CD4-positive, alpha-beta T cell treated with Interleukin-2 at 100 ng/mL for 4 hours (primary cell): Measurements from ENCODE around the gene TAOK1.

Source experiments
- DNase-seq: peaks from one replicate; pipeline ENCODE4 v3.0.0-alpha.2; 2020; ENCODE audit warnings: low spot score

Gene TAOK1

DNA sequence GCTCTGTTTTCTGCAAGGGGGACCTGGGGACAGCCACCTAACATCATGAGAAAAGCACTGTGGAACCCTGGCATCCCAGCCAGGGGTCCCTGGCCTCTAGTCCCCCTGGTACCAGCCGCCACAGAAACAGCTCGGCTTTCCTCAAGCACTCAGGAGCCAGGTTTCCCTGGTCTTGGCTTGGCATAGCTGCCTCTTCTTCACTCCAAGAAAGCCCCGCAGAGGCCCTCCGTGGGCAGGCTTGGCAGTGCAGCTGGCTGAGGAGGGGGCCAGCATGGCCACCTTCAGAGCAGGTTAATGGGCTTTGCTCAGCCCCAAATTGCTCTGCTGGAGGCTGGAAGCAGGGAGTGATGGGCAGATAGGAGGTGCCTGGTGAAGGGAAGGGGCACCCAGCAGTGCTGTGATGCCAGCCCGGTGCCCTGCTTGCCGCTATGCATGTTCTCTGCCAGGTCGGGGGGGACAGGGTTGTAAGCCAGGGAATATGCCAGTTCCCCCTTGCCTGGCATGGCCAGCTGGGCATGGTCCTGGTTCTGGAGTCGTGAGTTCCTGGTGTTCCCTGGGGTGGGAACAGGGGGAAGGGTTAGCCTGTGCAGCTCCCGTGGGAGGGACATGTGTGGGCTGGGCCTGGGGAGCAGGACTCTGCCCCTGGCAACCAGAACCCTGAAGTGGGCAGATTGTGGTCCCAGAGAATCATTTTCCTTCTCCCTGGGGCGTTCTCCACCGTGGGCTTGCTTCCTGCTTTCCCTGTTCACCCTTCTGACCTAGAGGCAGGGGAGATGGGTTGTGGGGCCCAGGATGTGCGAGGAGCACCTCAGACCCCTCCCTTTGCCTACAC is 206.0 kb downstream of the TAOK1 start:
- no peak for DNase-seq

DNA sequence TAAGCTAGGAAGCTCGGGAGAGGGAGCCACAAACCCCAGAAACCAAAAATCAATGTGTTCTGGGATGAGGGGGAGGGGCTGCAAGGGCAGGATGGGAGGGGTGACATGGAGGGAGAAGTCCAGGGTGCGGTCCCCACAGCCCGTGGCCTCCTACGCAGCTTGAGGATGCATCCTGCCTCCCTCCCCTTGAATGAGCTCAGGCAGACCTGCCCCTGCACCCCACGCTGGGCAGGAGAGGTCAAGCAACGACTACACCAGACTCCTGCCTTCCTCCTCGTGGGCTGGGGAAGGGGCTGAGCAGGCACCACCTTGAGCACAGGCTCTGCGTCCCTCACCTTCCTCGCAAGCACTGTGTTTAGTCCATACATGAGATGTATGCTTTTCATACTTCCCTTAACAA is 206.6 kb downstream of the TAOK1 start:
- DNase-seq: no peak

- no peak for DNase-seq
Measured at GRCh38 chr17:29597361-29598172, 207.4 kb downstream of the TAOK1 start.
